Myocyte (in vitro differentiated cells): Measurements from ENCODE around the gene PAPPA2. TPM values are rescaled to one million over a fixed set of nuclear protein-coding genes. Genes with fewer than 3 reads are reported as not detected.
A peak's percentile ranks its signal among the peaks of the same experiment; 100 is the strongest.
"Not testable (repeated sequence)": the region's sequence is repeated elsewhere in the genome, so short reads cannot be mapped to it uniquely, and the experiment has no call there.

Experiments
- DNase-seq: peaks from one replicate; pipeline ENCODE4 v3.0.0-alpha.2; 2012; ENCODE audit warnings: low read depth
- polyA plus RNA-seq: library from polyadenylated mRNA; unstranded; fragments of >200 nt; gene quantifications from one replicate; pipeline ENCODE4 v1.2.1, GENCODE V29; 2012; ENCODE audit warnings: missing spikeins
- total RNA-seq: library from RNA; depleted of rRNA; stranded (reverse); fragments of >200 nt; gene quantifications from 2 replicates; pipeline ENCODE4 v1.2.3, GENCODE V29; 2014

PAPPA2 gene, protein sequence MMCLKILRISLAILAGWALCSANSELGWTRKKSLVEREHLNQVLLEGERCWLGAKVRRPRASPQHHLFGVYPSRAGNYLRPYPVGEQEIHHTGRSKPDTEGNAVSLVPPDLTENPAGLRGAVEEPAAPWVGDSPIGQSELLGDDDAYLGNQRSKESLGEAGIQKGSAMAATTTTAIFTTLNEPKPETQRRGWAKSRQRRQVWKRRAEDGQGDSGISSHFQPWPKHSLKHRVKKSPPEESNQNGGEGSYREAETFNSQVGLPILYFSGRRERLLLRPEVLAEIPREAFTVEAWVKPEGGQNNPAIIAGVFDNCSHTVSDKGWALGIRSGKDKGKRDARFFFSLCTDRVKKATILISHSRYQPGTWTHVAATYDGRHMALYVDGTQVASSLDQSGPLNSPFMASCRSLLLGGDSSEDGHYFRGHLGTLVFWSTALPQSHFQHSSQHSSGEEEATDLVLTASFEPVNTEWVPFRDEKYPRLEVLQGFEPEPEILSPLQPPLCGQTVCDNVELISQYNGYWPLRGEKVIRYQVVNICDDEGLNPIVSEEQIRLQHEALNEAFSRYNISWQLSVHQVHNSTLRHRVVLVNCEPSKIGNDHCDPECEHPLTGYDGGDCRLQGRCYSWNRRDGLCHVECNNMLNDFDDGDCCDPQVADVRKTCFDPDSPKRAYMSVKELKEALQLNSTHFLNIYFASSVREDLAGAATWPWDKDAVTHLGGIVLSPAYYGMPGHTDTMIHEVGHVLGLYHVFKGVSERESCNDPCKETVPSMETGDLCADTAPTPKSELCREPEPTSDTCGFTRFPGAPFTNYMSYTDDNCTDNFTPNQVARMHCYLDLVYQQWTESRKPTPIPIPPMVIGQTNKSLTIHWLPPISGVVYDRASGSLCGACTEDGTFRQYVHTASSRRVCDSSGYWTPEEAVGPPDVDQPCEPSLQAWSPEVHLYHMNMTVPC (N-terminal part only)
- 0.52 and 0.75 TPM in 2 replicates for total RNA-seq
- polyA plus RNA-seq = 1.9 TPM

- DNase-seq = no peak
Observed at GRCh38 chr1:176462674-176463378, at the start of gene PAPPA2. Gene PAPPA2, plus strand, starts transcription at chr1:176463175. Its CDS starts 93,148 bp downstream, at chr1:176556323.

- no peak for DNase-seq
Observed at GRCh38 chr1:176416777-176417176, 46.2 kb upstream of the PAPPA2 start.

GRCh38 chr1:176419608-176420007 lies 43.4 kb upstream of the PAPPA2 start:
- DNase-seq = not testable (repeated sequence)

GRCh38 chr1:176434234-176434633 lies 28.7 kb upstream of the PAPPA2 start:
- no peak for DNase-seq

DNA sequence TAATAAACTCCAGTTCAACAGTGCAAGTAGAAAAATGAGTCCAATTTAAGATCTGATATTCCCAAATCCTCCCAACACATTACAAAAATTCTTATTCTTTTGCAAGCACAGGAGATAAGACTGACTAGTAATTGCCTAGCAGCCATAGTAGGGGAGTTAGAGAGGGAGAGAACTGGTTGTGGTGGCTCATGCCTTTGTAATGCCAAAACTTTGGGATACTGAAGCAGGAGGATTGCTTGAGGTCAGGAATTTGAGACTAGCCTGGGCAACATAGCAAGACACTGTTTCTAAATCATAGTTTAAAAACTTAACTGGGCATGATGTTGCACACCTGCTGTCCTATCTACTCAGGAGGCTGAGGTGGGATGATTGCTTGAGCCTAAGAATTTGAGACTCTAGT lies 26.7 kb upstream of the PAPPA2 start:
- DNase-seq = no peak

GRCh38 chr1:176440176-176440575 lies 22.8 kb upstream of the PAPPA2 start:
- DNase-seq = no peak

DNA sequence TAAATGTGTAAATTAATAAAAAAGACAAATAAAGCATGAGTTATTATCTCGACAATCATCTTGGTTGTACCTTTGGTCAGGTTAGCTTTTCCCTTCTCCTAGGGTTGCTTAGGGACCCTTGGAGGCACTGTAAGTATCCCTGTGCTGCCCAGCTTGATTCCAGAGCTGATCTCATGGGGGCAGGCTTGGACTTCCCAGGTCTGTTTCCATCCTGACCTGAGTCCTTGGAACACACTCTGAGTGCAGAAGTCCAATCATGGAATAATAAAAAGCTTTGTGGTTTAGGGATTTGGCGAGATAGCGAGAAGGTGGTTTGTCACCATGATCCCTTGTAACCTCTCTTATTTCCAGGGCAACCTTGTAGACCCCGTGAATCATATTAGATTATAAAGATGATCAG lies 18.7 kb upstream of the PAPPA2 start:
- no peak for DNase-seq

GRCh38 chr1:176445402-176445801 lies 17.6 kb upstream of the PAPPA2 start:
- DNase-seq = no peak

DNA sequence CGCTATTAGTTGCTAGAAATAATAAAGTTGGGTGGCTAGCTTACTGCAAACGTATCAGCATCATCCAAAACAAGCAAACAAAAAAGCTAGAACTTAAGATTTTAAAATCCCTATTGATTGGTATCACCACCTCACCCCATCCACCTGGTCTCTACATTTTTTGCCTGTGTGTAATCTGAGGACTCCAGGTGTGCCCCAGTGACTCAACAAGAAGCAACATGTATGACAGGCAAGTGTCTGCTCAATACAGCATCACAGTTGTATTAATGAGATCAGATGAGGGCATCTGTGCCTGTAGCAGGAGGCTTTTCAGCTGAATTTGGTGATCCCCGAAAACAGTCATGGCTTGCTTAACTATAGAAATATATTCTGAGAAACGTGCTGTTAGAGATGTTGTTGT lies 14.6 kb upstream of the PAPPA2 start:
- DNase-seq = no peak

- DNase-seq = no peak
Observed at GRCh38 chr1:176450526-176450925, 12.4 kb upstream of the PAPPA2 start.

GRCh38 chr1:176451741-176452140 lies 11.2 kb upstream of the PAPPA2 start:
- not testable (repeated sequence) for DNase-seq

DNA sequence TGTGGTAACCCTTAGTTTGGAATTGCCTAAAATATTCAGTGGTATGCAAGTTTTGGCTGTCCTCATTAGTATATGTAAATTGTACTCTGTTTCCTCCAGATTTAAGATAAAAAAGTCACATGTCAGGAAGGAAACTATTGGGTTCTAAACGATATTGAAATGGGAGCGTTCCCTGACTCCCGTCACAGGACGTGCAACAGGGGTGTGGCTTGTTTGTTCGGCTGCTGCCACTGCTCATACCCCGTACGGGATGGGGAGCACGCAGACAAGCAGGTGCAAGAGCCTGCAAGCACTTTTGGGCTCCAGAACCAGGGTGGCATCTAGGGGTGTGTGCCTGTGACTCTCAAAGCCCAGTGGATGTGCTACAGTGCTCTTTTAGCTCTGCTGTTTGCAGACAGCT lies 6.2 kb upstream of the PAPPA2 start:
- DNase-seq = no peak

- DNase-seq = no peak
Observed at GRCh38 chr1:176460544-176461336, 2.2 kb upstream of the PAPPA2 start.

GRCh38 chr1:176461576-176461975 lies 1.4 kb upstream of the PAPPA2 start:
- no peak for DNase-seq

DNA sequence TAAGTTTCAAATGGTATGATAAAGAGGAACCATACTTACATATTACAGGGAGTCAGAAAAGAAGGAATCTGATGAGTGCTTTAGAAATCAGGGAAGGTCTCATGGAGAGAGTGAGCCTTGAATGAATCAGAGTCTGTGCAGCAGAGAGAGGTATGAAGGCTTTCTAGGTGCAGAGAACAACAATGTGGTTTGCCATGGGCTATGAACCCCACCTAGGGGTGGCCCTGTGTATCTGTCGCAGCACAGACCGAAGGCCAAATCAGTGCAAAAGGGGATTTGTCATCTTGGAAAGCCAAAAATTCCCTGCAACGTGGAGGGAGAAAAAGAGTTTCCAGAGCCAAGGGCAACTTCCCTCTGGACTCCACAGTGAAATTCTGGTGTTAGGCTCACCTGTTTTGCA lies 3.5 kb downstream of the PAPPA2 start:
- DNase-seq = no peak

GRCh38 chr1:176469450-176470010 lies 6.6 kb downstream of the PAPPA2 start:
- DNase-seq = peak; percentile 4

DNA sequence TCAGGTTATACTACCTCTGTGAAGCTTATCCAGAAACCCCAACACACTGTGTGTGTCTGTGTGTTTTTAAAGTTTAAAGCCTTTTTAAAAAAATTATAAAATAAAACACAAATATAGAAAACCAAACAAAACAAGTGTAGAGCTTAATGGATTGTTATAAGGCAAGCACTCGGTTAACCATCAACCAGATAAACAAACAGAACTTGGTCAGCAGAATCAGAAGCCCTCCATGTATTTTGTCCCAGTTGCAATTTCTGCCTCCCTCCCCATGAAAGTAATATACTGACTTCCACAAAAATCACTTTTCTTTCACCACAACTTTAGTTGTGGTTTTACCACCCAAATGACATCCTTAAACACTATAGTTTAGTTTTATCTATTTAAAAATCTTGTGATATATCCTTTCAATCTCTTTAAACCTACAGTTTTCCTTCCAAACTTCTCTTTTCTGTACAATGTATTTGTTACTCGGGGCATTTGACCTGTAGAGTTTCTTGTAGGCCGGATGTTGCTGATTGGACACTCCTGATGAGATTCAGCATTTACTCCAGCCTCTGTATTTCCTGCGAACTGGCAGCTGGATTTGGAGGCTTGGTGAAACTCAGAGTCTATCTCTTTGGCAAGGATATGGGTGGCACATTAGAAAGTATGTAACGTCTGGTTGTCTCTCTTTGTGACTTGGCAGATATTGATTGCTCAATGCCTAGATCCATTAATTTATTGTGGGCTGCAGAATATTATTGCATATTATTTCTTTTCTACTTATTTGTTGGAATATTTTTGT lies 8.6 kb downstream of the PAPPA2 start:
- DNase-seq = no peak

- no peak for DNase-seq
Observed at GRCh38 chr1:176479971-176480370, 17.0 kb downstream of the PAPPA2 start.

GRCh38 chr1:176480750-176481149 lies 17.8 kb downstream of the PAPPA2 start:
- no peak for DNase-seq
